Myocyte (in vitro differentiated cells): Measurements from ENCODE around the gene TUBGCP4. TPM values are rescaled to one million over a fixed set of nuclear protein-coding genes. Genes with fewer than 3 reads are reported as not detected.
A peak's percentile ranks its signal among the peaks of the same experiment; 100 is the strongest.
"Not testable (repeated sequence)": the region's sequence is repeated elsewhere in the genome, so short reads cannot be mapped to it uniquely, and the experiment has no call there.

Source experiments
- DNase-seq: peaks from one replicate; pipeline ENCODE4 v3.0.0-alpha.2; 2012; ENCODE audit warnings: low read depth
- polyA plus RNA-seq: library from polyadenylated mRNA; unstranded; fragments of >200 nt; gene quantifications from one replicate; pipeline ENCODE4 v1.2.1, GENCODE V29; 2012; ENCODE audit warnings: missing spikeins
- total RNA-seq: library from RNA; depleted of rRNA; stranded (reverse); fragments of >200 nt; gene quantifications from 2 replicates; pipeline ENCODE4 v1.2.3, GENCODE V29; 2014

TUBGCP4 gene
- total RNA-seq = 8.2 and 11.7 TPM in 2 replicates
- polyA plus RNA-seq = 8.9 TPM

DNA sequence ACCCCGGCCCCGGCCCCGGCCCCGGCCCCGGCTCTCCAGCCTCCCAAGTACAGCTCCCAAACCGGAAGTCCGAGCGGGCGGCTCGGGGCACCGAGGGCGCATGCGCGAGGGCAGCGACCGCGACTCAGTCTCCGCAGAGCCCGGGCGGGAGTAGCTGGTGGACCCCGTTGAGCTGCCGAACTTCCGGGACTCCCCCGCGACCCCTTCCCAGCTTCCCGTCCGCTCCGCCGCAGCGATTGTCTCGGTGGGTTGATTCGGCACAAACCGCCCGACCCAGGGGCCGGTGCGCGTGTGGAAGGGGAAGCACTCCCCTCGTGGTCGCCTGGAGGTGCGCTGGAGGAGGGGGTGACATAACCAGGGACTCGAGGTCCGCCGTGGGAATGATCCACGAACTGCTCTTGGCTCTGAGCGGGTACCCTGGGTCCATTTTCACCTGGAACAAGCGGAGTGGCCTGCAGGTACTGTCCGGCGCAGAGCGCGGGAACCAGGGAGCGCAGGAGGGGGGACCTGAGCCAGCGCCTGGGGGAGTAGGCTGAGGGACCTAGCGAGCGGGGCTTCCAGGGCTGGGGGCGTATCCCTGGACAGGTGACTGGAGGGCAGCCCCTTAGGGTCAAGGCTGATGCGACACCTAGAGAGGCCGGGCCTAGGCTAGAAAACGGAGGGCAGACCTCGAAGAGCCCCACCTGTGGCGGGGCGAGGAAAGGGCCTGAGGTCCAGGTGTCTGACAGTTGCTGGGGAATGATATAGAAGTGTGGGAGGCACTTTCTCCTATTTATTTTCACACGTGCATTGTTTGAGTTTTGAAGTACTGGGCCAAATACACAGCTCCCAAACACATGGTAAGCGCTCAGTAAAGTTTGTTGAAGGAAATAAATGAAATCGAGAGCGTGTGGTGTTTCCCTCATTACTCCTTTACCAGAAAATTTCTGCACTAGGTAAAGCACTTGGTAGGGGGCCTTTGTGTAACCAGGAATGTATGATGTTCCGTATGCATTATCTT lies at the start of gene TUBGCP4, which contains the start of gene ZSCAN29:
TUBGCP4 (plus strand) TSS at position 127 of the 1,000 bp plus-strand sequence; CDS start at position 381, 254 bp downstream.
ZSCAN29 (minus strand) TSS at position 69 of the 1,000 bp plus-strand sequence. CDS start 1,130 bp downstream, outside the sequence.
- peak; percentile 86 for DNase-seq

GRCh38 chr15:43325039-43325684 lies 45.7 kb upstream of the TUBGCP4 start:
- no peak for DNase-seq

GRCh38 chr15:43329217-43329959 lies 41.5 kb upstream of the TUBGCP4 start:
- peak; percentile 33 for DNase-seq

DNA sequence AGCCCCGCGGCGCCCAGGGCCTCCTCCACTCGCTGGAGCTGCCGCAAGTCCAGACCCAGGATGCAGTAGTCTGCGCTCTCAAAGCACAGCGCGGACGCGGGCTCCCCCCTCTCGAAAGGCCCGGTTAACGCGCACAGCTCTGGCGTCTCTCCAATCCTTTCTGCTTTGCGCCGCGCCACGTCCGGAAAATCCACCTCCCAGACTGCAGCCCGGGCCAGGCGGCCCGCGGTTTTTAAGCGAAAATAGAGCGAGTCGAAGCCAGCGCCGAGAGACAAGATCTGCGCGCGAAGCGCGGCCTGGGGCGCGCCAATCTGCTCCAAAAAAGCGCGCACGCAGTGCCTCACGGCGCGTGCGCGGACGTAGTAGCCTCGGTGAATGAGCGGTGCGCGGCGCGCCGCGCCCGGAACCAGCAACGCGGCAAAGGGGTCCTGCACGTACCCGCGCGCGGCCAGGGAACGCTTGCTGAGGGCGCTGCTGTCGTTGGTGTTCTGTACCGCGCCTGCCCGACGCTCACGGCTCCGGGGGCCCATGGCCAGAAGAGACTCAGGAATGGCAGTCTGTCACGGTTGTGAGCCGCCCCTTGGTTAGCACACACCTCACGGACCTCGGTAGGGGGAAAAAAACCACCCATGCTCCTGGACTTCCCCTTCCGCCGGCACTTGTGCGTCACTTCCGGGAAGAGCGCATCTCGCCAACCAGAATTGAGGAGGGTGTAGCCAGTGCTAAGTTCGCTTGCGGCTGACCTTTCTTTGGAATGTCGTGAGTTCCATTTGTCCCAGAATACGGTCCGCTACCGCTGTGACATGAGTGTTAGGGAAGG lies 40.7 kb upstream of the TUBGCP4 start, which contains the start of gene LCMT2:
LCMT2 (minus strand) TSS at position 614 of the 820 bp plus-strand sequence; CDS start at position 530, 84 bp downstream.
- peak; percentile 98 for DNase-seq

DNA sequence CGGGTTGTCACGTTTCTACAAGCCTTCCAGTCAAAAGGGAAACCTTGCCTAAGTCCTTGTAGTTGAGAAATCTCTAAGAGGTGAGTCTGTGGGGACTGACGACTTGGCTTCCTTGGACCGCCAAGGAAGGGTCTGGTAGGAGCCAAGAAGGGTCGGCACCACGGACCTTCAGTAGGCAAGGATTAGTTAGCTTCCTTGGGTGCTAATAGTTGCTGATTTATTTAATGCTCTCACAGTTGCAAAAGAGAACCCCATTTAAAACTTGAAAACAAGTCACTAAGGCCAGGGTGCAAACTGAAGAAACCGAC lies 40.2 kb upstream of the TUBGCP4 start:
- DNase-seq = no peak

- DNase-seq = peak; percentile 68
Observed at GRCh38 chr15:43346305-43346704, 24.6 kb upstream of the TUBGCP4 start.

DNA sequence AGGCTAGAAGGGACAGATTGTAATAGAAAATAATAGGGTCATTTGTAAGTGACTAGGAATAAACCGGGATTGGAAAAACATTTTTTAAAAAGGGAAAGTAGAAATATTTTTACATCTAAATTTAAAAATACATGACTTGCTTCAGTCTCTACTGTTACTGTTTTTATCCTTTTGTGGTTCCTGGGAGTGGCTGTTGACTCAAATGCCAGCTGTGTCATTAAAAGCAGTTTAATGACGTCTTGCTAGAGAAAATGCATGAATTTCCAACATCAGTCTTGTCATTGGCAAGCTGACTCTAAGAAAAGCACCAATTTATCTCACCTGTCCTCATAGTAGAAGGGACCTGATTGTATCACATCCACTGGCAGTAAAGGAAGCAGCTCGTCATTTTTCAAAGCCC lies 23.8 kb upstream of the TUBGCP4 start:
- peak; percentile 52 for DNase-seq

- DNase-seq = peak; percentile 63
Observed at GRCh38 chr15:43352693-43353382, 18.1 kb upstream of the TUBGCP4 start.

- no peak for DNase-seq
Observed at GRCh38 chr15:43360821-43361220, 10.1 kb upstream of the TUBGCP4 start.

- no peak for DNase-seq
Observed at GRCh38 chr15:43361313-43361903, 9.5 kb upstream of the TUBGCP4 start.

DNA sequence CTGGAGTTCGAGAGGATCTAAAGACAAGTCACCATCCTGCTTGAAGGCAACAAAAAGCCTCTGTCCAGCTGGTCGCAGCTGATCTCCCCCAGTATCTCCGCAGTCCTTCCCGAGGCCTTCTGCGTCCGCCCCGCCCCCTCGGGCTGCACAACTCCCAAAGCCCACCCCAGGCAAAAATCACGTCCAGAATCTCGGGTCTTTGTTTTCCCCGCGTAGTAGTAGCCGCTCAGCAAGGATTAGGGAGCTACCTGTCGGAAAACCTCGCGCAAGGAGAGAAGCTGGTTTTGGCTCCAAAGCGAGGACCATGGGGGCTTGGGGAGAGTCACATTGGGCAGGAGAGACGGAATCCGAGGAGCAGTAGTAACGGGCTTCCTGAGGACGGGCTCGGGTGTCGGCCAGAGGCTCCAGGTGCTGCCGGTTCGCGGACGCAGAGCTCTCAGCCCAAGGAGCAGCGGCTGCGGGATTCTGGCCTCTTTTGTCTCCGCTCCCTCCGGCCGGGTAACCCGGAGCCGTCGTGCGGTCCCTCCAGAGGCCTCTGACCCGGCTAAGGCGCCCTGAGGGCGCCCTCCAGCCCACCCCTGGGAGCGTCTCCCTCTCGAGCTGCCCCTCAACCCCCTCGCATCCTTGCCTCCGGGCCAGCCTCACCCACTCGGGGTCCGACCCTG lies 459 bp upstream of the TUBGCP4 start:
- DNase-seq = no peak

GRCh38 chr15:43376017-43376705 lies 5.3 kb downstream of the TUBGCP4 start:
- DNase-seq = peak; percentile 25

GRCh38 chr15:43378601-43379000 lies 7.7 kb downstream of the TUBGCP4 start:
- no peak for DNase-seq

GRCh38 chr15:43382310-43382709 lies 11.4 kb downstream of the TUBGCP4 start:
- DNase-seq = peak; percentile 43

DNA sequence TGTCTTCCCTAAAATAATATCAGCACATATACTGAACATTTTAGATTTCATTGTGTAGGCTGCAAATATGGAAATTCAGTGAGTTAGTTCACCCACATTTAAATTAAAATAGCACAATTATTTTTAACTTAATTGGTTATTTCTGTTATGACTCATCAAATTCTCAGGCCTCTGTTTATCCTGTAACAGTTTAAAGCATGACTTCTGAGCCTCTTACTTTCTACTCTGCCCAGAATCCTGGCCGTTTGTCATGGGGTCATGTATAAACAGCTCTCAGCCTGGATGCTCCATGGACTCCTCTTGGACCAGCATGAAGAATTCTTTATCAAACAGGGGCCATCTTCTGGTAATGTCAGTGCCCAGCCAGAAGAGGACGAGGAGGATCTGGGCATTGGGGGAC lies 12.2 kb downstream of the TUBGCP4 start:
- peak; percentile 22 for DNase-seq

GRCh38 chr15:43390723-43391122 lies 19.8 kb downstream of the TUBGCP4 start:
- DNase-seq = no peak

DNA sequence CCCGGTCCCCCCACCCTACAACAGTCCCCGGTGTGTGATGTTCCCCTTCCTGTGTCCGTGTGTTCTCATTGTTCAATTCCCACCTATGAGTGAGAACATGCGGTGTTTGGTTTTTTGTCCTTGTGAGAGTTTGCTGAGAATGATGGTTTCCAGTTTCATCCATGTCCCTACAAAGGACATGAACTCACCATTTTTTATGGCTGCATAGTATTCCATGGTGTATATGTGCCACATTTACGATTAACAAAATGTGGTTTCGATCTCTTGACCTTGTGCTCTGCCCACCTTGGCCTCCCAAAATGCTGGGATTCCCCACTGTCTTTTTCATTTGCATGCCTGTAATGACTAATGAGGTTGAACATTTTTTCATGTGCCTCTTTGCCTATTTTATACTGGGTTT lies 22.7 kb downstream of the TUBGCP4 start:
- not testable (repeated sequence) for DNase-seq

DNA sequence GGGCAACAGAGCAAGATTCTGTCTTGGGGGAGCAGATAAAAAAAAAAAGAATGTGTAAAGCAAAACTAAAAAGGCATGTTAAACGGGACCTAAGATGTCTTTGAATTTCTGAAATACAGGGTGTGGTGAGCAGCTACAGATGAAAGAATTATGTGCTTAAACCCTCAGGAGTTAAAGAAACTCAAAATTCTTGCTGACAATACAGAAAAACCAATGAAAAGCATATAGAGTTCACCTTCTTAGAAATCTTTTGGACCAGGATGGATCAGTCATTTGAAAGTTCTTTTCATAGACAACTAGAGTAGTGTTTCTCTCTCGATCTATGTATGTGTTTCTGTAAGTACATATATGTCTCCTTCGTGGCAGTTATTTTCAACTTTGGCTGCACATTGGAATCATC lies 31.4 kb downstream of the TUBGCP4 start:
- DNase-seq = no peak
